Loucy (cell line): ENCODE data around the gene TCP1.

Experiments used
- EZH2phosphoT487 ChIP-seq: fragments of 200-600 bp; IDR thresholded peaks from 2 replicates; pipeline ENCODE4 v1.6.1; 2018; ENCODE audit warnings: antibody characterized with exemption, mild to moderate bottlenecking, moderate library complexity, borderline replicate concordance
- TF ChIP-seq, protein P1 (sequence below): fragments of 200-600 bp; sonication (generic); conservative IDR thresholded peaks from 2 replicates; pipeline ENCODE4 v1.5.1; 2014; ENCODE audit warnings: mild to moderate bottlenecking, antibody characterized with exemption, low read length

DNA sequence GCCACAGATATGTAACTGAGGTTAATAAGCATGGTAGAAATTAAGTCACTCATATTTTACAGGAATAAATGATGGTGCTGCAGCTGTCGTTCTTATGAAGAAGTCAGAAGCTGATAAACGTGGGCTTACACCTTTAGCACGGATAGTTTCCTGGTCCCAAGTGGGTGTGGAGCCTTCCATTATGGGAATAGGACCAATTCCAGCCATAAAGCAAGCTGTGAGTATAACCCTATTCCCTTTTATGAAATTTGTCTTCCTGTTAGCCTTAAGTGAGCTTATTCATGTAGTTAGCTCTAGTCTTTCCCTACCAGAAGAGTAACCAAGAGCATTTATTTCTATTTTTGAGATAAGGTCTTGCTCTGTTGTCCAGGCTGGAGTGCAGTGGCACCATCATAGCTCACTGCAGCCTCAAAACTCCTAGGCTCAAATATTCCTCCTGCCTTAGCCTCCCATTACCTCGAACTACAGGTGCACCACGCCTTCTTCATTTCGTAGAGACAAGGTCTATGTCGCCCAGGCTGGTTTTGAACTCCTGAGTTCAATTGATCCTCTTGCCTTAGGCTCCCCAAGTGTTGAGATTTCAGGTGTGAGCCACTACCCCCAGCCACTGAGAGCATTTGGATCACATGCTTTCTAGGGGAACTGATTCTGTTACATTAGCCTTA, 12.0 kb downstream of the TCP1 start:
- TF ChIP-seq, protein P1, sequence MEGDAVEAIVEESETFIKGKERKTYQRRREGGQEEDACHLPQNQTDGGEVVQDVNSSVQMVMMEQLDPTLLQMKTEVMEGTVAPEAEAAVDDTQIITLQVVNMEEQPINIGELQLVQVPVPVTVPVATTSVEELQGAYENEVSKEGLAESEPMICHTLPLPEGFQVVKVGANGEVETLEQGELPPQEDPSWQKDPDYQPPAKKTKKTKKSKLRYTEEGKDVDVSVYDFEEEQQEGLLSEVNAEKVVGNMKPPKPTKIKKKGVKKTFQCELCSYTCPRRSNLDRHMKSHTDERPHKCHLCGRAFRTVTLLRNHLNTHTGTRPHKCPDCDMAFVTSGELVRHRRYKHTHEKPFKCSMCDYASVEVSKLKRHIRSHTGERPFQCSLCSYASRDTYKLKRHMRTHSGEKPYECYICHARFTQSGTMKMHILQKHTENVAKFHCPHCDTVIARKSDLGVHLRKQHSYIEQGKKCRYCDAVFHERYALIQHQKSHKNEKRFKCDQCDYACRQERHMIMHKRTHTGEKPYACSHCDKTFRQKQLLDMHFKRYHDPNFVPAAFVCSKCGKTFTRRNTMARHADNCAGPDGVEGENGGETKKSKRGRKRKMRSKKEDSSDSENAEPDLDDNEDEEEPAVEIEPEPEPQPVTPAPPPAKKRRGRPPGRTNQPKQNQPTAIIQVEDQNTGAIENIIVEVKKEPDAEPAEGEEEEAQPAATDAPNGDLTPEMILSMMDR, result no peak
- no peak for TF ChIP-seq EZH2phosphoT487
